Measurements from ENCODE around the gene LGALS12.

The LGALS12 gene

GRCh38 chr11:63510360-63511047 is 4.6 kb downstream of the LGALS12 start:
- no peak overlapping the region for H3K27ac ChIP-seq
- no peak for TF ChIP-seq CTCF (IDR thresholded peaks at IDR 0.05; ENCODE audit: low read depth, low read length, missing control alignments)
- H3K36me3 ChIP-seq (replicated peaks) = no peaks in the 10 kb centered on the region
- H3K27me3 ChIP-seq (replicated peaks) = no peaks in the 10 kb centered on the region
- in situ Hi-C loops (cut with HindIII; ENCODE audit: low pct_ligation_motif_present, low sequenced_read_pairs) = no loop called here
- no peak overlapping the region for H3K4me3 ChIP-seq (ENCODE audit: low read depth, low read length)
- DNase-seq = no peak

- no peaks in the 10 kb centered on the region for H3K36me3 ChIP-seq (replicated peaks)
- DNase-seq = no peak
- in situ Hi-C loops (cut with HindIII; ENCODE audit: low pct_ligation_motif_present, low sequenced_read_pairs) = no loop called here
- TF ChIP-seq CTCF (IDR thresholded peaks at IDR 0.05; ENCODE audit: low read depth, low read length, missing control alignments) = no peak
- no peak overlapping the region for H3K27ac ChIP-seq
- H3K4me3 ChIP-seq (ENCODE audit: low read depth, low read length) = no peak overlapping the region
- no peaks in the 10 kb centered on the region for H3K27me3 ChIP-seq (replicated peaks)
Measured at GRCh38 chr11:63511048-63511748, 5.3 kb downstream of the LGALS12 start.

GRCh38 chr11:63512816-63513215 is 6.9 kb downstream of the LGALS12 start:
- no peak overlapping the region for H3K27ac ChIP-seq
- H3K27me3 ChIP-seq (replicated peaks) = no peaks in the 10 kb centered on the region
- TF ChIP-seq CTCF (IDR thresholded peaks at IDR 0.05; ENCODE audit: low read depth, low read length, missing control alignments) = no peak
- no peaks in the 10 kb centered on the region for H3K36me3 ChIP-seq (replicated peaks)
- H3K4me3 ChIP-seq (ENCODE audit: low read depth, low read length) = no peak overlapping the region
- in situ Hi-C loops (cut with HindIII; ENCODE audit: low pct_ligation_motif_present, low sequenced_read_pairs) = no loop called here
- DNase-seq = no peak

- no peaks in the 10 kb centered on the region for H3K36me3 ChIP-seq (replicated peaks)
- H3K27me3 ChIP-seq (replicated peaks) = no peaks in the 10 kb centered on the region
- in situ Hi-C loops (cut with HindIII; ENCODE audit: low pct_ligation_motif_present, low sequenced_read_pairs) = no loop called here
- no peak for DNase-seq
- H3K4me3 ChIP-seq (ENCODE audit: low read depth, low read length) = no peak overlapping the region
- TF ChIP-seq CTCF (IDR thresholded peaks at IDR 0.05; ENCODE audit: low read depth, low read length, missing control alignments) = no peak
- no peak overlapping the region for H3K27ac ChIP-seq
Measured at GRCh38 chr11:63516109-63516508, 10.2 kb downstream of the LGALS12 start.

- H3K27ac ChIP-seq = no peak overlapping the region
- H3K27me3 ChIP-seq (replicated peaks) = no peaks in the 10 kb centered on the region
- no peaks in the 10 kb centered on the region for H3K36me3 ChIP-seq (replicated peaks)
- H3K4me3 ChIP-seq (ENCODE audit: low read depth, low read length) = no peak overlapping the region
- no peak for DNase-seq
- in situ Hi-C loops (cut with HindIII; ENCODE audit: low pct_ligation_motif_present, low sequenced_read_pairs) = no loop called here
- no peak for TF ChIP-seq CTCF (IDR thresholded peaks at IDR 0.05; ENCODE audit: low read depth, low read length, missing control alignments)
Measured at GRCh38 chr11:63517156-63517555, 11.3 kb downstream of the LGALS12 start.

Measured in brain microvascular endothelial cell (primary cell).